HepG2 (cell line): ENCODE measurements around the gene ZNF20. TPM values are rescaled to one million over a fixed set of nuclear protein-coding genes. Genes with fewer than 3 reads are reported as not detected.

Experiments used
- ARID4A ChIP-seq: sonication (generic); formaldehyde crosslinking; IDR thresholded peaks from 2 replicates; pipeline ENCODE4 v1.5.0; 2020; ENCODE audit warnings: mild to moderate bottlenecking, missing genetic modification reagents, borderline replicate concordance
- CSRNP2 ChIP-seq: sonication (generic); formaldehyde crosslinking; conservative IDR thresholded peaks from 2 replicates; pipeline ENCODE4 v1.8.0; 2022; ENCODE audit warnings: low read depth, missing genetic modification reagents
- GATAD2A ChIP-seq: IDR thresholded peaks from 2 replicates; pipeline ENCODE4 v1.6.1; 2016
- GPBP1L1 ChIP-seq: sonication (generic); formaldehyde crosslinking; IDR thresholded peaks from 2 replicates; pipeline ENCODE4 v1.5.0; 2020; ENCODE audit warnings: mild to moderate bottlenecking, missing genetic modification reagents
- KMT2B ChIP-seq: IDR thresholded peaks from 2 replicates; pipeline ENCODE4 v1.6.1; 2016; ENCODE audit warnings: missing genetic modification reagents, missing compliant biosample characterization
- MAFG ChIP-seq: sonication (generic); formaldehyde crosslinking; IDR thresholded peaks from 2 replicates; pipeline ENCODE4 v1.5.1; 2020; ENCODE audit warnings: mild to moderate bottlenecking, missing genetic modification reagents
- MAZ ChIP-seq, 2 experiments: sonication (generic) in 1 of 2; formaldehyde crosslinking in 1 of 2; IDR thresholded peaks; 2 replicates each; pipeline versions ENCODE4 v1.5.0 to v1.6.1; 2012 to 2020; ENCODE audit warnings: low read depth in 2 of 2, mild to moderate bottlenecking in 2 of 2, borderline replicate concordance in 1 of 2, improper control_type of control experiment in 1 of 2, low read length in 1 of 2, missing genetic modification reagents in 1 of 2, moderate library complexity in 1 of 2
- MTA3 ChIP-seq: sonication (generic); formaldehyde crosslinking; IDR thresholded peaks from 2 replicates; pipeline ENCODE4 v1.4.0; 2020; ENCODE audit warnings: missing genetic modification reagents
- MYPOP ChIP-seq: sonication (generic); formaldehyde crosslinking; IDR thresholded peaks from 2 replicates; pipeline ENCODE4 v1.8.1; 2023; ENCODE audit warnings: mild to moderate bottlenecking, moderate library complexity, missing genetic modification reagents
- TAF1 ChIP-seq: sonication (generic); formaldehyde crosslinking; IDR thresholded peaks from 2 replicates; pipeline ENCODE4 v1.4.0; 2020; ENCODE audit warnings: missing genetic modification reagents
- ZBTB14 ChIP-seq: sonication (generic); formaldehyde crosslinking; IDR thresholded peaks from 2 replicates; pipeline ENCODE4 v1.4.0; 2020; ENCODE audit warnings: missing genetic modification reagents
- ZNF17 ChIP-seq: sonication (generic); formaldehyde crosslinking; IDR thresholded peaks from 2 replicates; pipeline ENCODE4 v1.5.0; 2020; ENCODE audit warnings: mild to moderate bottlenecking, missing genetic modification reagents
- ZNF362 ChIP-seq: sonication (generic); formaldehyde crosslinking; IDR thresholded peaks from 2 replicates; pipeline ENCODE4 v1.4.0; 2020; ENCODE audit warnings: missing genetic modification reagents, mild to moderate bottlenecking, borderline replicate concordance
- ZNF547 ChIP-seq: sonication (generic); formaldehyde crosslinking; IDR thresholded peaks from 2 replicates; pipeline ENCODE4 v1.5.1; 2020; ENCODE audit warnings: mild to moderate bottlenecking, missing genetic modification reagents
- polyA plus RNA-seq, 8 experiments: library from polyadenylated mRNA; depleted of rRNA in 3 of 8; stranded (reverse) in 7 of 8; unstranded in 1 of 8; fragments of >200 nt; fragmentation: Illumina TruSeq in 4 of 8; extraction: Trizol in 4 of 8; gene quantifications; 2 replicates each; pipeline versions ENCODE4 v1.2.1 to v1.2.3, GENCODE V29; 2011 to 2016; ENCODE audit warnings: low read depth in 4 of 8, missing spikeins in 1 of 8, mixed read lengths in 1 of 8; ENCODE audit not compliant: insufficient read depth in 1 of 8
- total RNA-seq, 5 experiments: library from RNA; depleted of rRNA; stranded (reverse); fragments of >200 nt; fragmentation: Illumina TruSeq; extraction: Trizol; gene quantifications; 2 replicates each; pipeline ENCODE4 v1.2.3, GENCODE V29; 2016; ENCODE audit warnings: low read depth in 1 of 5

The ZNF20 gene
- total and polyA plus RNA-seq, 2 of the 13 experiments (the other 11 are each of a cell fraction or from before 2014, with no cell fraction given) = 1.6 to 8.0 TPM

- TF ChIP-seq ARID4A (CRISPR knock-in tag) (peak; percentile 88; the same call in 1 of the 2 replicates), MTA3 (CRISPR knock-in tag) (no peak), TAF1 (CRISPR knock-in tag) (peak; percentile 87), ZNF17 (CRISPR knock-in tag) (no peak), GPBP1L1 (CRISPR knock-in tag) (no peak), MYPOP (CRISPR knock-in tag) (peak; percentile 70; the same call in 1 of the 2 replicates), MAZ (IDR thresholded peaks at IDR 0.05; ENCODE audit: borderline replicate concordance, low read depth, low read length) (0 out of 2 replicates have a peak, but pooled peaks have one; percentile 24), MAZ (CRISPR knock-in tag; IDR thresholded peaks at IDR 0.05; ENCODE audit: low read depth) (peak; percentile 65), MAFG (CRISPR knock-in tag) (no peak), KMT2B (CRISPR knock-in tag) (peak; percentile 39; the same call in 1 of the 2 replicates), CSRNP2 (CRISPR knock-in tag) (no peak), ZBTB14 (CRISPR knock-in tag) (0 out of 2 replicates have a peak, but pooled peaks have one; percentile 24), ZNF362 (CRISPR knock-in tag) (no peak), ZNF547 (CRISPR knock-in tag) (peak; percentile 57), GATAD2A (CRISPR knock-in tag) (peak; percentile 27; the same call in 1 of the 2 replicates)
These were observed 16.3 kb upstream of the ZNF20 start, which contains the start of gene ZNF625 (continued) for GRCh38 chr19:12156223-12157058.
